Activated CD8-positive, alpha-beta T cell treated with anti-CD3 and anti-CD28 coated beads, Interleukin-2, amount 10 ng/mL, durations not matched to agents 7 days and 5 days (primary cell): ENCODE data around the gene PYGB. TPM values are rescaled to one million over a fixed set of nuclear protein-coding genes. Genes with fewer than 3 reads are reported as not detected.
"Not testable (repeated sequence)": the region's sequence is repeated elsewhere in the genome, so short reads cannot be mapped to it uniquely, and the experiment has no call there.

Experiments used
- ATAC-seq: fragments of 150-1000 bp; cut with Tn5 transposase; one replicate; pipeline ENCODE4 v1.10.0; 2021; ENCODE audit warnings: moderate library complexity
- CTCF ChIA-PET: fragments of 350-600 bp; sonication (Branson Sonifier 250); formaldehyde crosslinking; loops from one replicate; lab custom pipeline; 2021; ENCODE audit warnings: antibody characterized with exemption; lab: Charles Lee
- POLR2A ChIA-PET: fragments of 350-600 bp; sonication (Branson Sonifier 250); formaldehyde crosslinking; loops from one replicate; lab custom pipeline; 2021; ENCODE audit warnings: antibody characterized with exemption; lab: Charles Lee
- DNase-seq: peaks from one replicate; pipeline ENCODE4 v3.0.0-alpha.2; 2020
- H3K27ac Mint-ChIP-seq: one replicate; pipeline ENCODE4 v1.8.0; 2021; ENCODE audit warnings: mild to moderate bottlenecking, mixed read lengths
- H3K27me3 Mint-ChIP-seq: one replicate; pipeline ENCODE4 v1.8.0; 2021; ENCODE audit warnings: low read depth, mixed read lengths
- H3K36me3 Mint-ChIP-seq: one replicate; pipeline ENCODE4 v1.8.0; 2021; ENCODE audit warnings: low read depth, mixed read lengths
- H3K4me1 Mint-ChIP-seq: one replicate; pipeline ENCODE4 v1.8.0; 2021; ENCODE audit warnings: low read depth, mixed read lengths
- H3K4me3 Mint-ChIP-seq: one replicate; pipeline ENCODE4 v1.8.0; 2021; ENCODE audit warnings: mild to moderate bottlenecking, mixed read lengths
- H3K9me3 Mint-ChIP-seq: one replicate; pipeline ENCODE4 v1.8.0; 2022; ENCODE audit warnings: mixed read lengths; ENCODE audit not compliant: insufficient read depth
- total RNA-seq, 2 experiments: library from RNA; stranded (reverse); gene quantifications; one replicate each; pipeline ENCODE4 v1.2.3, GENCODE V29; 2021

The PYGB gene
- total RNA-seq, 2 experiments from 2014 or later: 33.9 TPM

DNA sequence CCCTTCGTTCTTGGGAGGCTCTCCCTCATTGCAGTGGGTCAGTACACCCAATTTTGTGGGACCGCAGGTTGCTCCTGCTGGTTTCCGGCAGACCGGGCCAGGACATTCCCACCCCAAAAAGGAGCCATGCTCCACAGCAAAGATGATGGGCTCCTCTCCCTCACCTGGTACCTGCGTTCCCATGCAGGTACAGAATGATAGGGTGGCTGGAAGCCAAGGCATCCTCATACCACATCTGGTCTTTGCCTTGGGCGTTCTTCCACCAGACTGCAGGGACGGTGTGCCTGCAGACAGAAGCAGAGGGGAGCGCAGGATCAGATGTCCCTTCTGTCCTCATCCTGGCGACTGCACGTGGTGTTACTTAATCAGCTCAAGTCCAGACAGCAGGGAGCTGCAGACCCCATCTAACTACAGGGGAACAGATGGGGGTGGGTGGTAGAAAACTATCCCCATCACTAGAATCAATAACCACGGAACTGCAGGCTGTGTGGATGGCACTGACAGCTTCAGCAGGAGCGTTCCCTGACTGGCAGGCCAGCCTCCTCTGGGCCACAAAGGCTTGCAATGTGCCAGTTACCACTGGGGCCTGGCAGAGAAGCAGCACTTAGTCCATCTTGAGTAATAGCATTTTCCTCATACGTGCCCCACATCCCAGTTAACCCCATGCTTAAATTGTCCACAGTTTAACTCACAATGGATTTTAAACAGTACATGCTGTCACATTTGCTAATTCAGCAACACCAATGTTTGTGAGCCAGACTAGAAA, 72.3 kb downstream of the PYGB start:
- H3K27me3 Mint-ChIP-seq: no peaks in the 10 kb centered on the region
- no peak for DNase-seq
- ChIA-PET POLR2A (no interaction called here), CTCF (interaction anchor here (1.2 to 1.8 kb wide), 2 partner anchors 79 kb away, joined by 3 to 9 read pairs; no protein-coding TSS in a partner anchor)
- ATAC-seq: no peak
- H3K4me3 Mint-ChIP-seq: no peak overlapping the region
- H3K9me3 Mint-ChIP-seq: no peaks in the 10 kb centered on the region
- H3K36me3 Mint-ChIP-seq: peaks cover 8% of the 10 kb centered on the region
- no peak overlapping the region for H3K27ac Mint-ChIP-seq
- H3K4me1 Mint-ChIP-seq: peaks cover 30% of the 10 kb centered on the region

GRCh38 chr20:25321262-25321831, 73.5 kb downstream of the PYGB start:
- peaks cover 23% of the 10 kb centered on the region for H3K4me1 Mint-ChIP-seq
- peak; percentile 40 for ATAC-seq
- POLR2A ChIA-PET: interaction anchor here (0.5 kb wide), 1 partner anchor 17 kb away, joined by 3 read pairs; no protein-coding TSS in a partner anchor
- peak; percentile 20 for DNase-seq
- H3K36me3 Mint-ChIP-seq: peaks cover 8% of the 10 kb centered on the region
- CTCF ChIA-PET: interaction anchor here (1.3 to 1.9 kb wide), 4 partner anchors 22 to 78 kb away, joined by 4 to 9 read pairs (median 5); no protein-coding TSS in a partner anchor
- H3K27ac Mint-ChIP-seq: peak overlapping the region; percentile 74
- H3K9me3 Mint-ChIP-seq: no peaks in the 10 kb centered on the region
- H3K27me3 Mint-ChIP-seq: no peaks in the 10 kb centered on the region
- H3K4me3 Mint-ChIP-seq: no peak overlapping the region

GRCh38 chr20:25321991-25322390, 74.1 kb downstream of the PYGB start:
- peaks cover 8% of the 10 kb centered on the region for H3K36me3 Mint-ChIP-seq
- H3K9me3 Mint-ChIP-seq: no peaks in the 10 kb centered on the region
- no peaks in the 10 kb centered on the region for H3K27me3 Mint-ChIP-seq
- peak; percentile 12 for DNase-seq
- ATAC-seq: no peak
- CTCF ChIA-PET: interaction anchor here (1.3 to 1.9 kb wide), 4 partner anchors 23 to 77 kb away, joined by 4 to 9 read pairs (median 5); no protein-coding TSS in a partner anchor
- peaks cover 23% of the 10 kb centered on the region for H3K4me1 Mint-ChIP-seq
- H3K27ac Mint-ChIP-seq: peak overlapping the region; percentile 74
- POLR2A ChIA-PET: interaction anchor here (0.5 kb wide), 1 partner anchor 16 kb away, joined by 3 read pairs; no protein-coding TSS in a partner anchor
- H3K4me3 Mint-ChIP-seq: no peak overlapping the region

DNA sequence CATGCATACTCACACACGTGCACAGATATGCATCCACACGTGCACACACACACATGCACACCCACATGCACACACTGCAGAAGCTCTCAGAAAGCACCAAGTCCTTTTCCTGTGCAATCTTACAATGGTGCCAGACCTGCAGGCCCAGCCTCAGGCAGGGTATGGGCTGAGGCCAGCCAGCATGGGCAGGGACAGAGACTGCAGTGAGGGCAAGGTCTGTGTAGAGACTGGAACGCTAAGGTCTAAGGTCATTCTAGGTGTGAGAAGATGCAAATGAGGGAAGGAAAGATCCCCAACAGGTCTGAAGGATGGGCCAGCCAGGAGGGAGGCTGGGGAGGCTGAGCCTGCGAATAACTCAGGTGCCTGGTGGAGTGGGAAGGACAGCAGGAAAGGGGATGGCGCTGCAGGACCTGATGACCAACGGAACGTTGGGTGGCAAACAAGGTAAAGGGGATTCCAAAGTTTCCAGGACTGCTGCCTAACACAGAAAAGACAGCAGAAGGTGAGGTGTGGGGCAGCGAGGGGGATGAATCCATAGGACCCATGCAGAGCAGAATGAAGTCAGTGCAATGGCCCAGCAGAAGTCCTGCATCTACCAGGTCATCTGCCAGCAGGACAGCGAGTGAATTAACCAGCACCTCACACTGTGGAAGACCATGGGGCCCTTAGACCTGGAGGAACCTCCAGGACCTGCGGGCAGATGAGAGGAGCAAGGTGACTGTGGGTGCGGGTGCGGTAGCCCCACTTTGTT, 75.8 kb downstream of the PYGB start:
- no peak overlapping the region for H3K4me3 Mint-ChIP-seq
- no peaks in the 10 kb centered on the region for H3K9me3 Mint-ChIP-seq
- CTCF ChIA-PET: no interaction called here
- no peak overlapping the region for H3K27ac Mint-ChIP-seq
- H3K36me3 Mint-ChIP-seq: peaks cover 9% of the 10 kb centered on the region
- peaks cover 21% of the 10 kb centered on the region for H3K4me1 Mint-ChIP-seq
- DNase-seq (peak; percentile 15), ATAC-seq (no peak)
- no peaks in the 10 kb centered on the region for H3K27me3 Mint-ChIP-seq
- POLR2A ChIA-PET: no interaction called here

GRCh38 chr20:25324412-25324811, 76.5 kb downstream of the PYGB start:
- Mint-ChIP-seq H3K36me3 (peaks cover 10% of the 10 kb centered on the region), H3K4me1 (peaks cover 22% of the 10 kb centered on the region), H3K4me3 (no peak overlapping the region), H3K27me3 (no peaks in the 10 kb centered on the region), H3K27ac (peak overlapping the region; percentile 14), H3K9me3 (no peaks in the 10 kb centered on the region)
- CTCF ChIA-PET: no interaction called here
- POLR2A ChIA-PET: no interaction called here
- DNase-seq (no peak), ATAC-seq (no peak)

DNA sequence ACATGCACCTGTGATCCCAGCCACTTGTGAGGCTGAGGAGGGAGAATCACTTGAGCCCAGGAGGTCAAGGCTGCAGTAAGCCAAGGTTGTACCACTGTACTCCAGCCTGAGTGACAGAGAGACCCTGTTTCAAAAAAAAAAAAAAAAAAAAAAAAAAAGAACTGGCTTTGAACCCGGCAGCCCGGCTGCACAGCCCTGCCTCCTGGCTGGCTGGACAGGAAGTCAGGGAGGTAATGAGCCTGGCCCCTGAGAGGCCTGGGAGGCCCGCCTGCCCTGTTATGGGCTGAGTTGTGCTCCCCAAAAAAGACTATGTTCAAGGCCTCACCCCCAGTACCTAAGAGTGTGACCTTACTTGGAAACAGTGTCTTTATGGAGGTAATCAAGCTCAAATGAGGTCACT, 77.2 kb downstream of the PYGB start:
- Mint-ChIP-seq H3K4me1 (peaks cover 29% of the 10 kb centered on the region), H3K36me3 (peaks cover 14% of the 10 kb centered on the region), H3K27ac (no peak overlapping the region), H3K27me3 (no peaks in the 10 kb centered on the region), H3K4me3 (no peak overlapping the region), H3K9me3 (no peaks in the 10 kb centered on the region)
- ChIA-PET CTCF (no interaction called here), POLR2A (no interaction called here)
- ATAC-seq: no peak
- no peak for DNase-seq

GRCh38 chr20:25325997-25326396, 78.1 kb downstream of the PYGB start:
- DNase-seq: no peak
- Mint-ChIP-seq H3K27ac (no peak overlapping the region), H3K9me3 (no peaks in the 10 kb centered on the region), H3K4me3 (no peak overlapping the region), H3K4me1 (peaks cover 32% of the 10 kb centered on the region), H3K36me3 (peaks cover 15% of the 10 kb centered on the region), H3K27me3 (no peaks in the 10 kb centered on the region)
- no peak for ATAC-seq
- ChIA-PET CTCF (no interaction called here), POLR2A (no interaction called here)

DNA sequence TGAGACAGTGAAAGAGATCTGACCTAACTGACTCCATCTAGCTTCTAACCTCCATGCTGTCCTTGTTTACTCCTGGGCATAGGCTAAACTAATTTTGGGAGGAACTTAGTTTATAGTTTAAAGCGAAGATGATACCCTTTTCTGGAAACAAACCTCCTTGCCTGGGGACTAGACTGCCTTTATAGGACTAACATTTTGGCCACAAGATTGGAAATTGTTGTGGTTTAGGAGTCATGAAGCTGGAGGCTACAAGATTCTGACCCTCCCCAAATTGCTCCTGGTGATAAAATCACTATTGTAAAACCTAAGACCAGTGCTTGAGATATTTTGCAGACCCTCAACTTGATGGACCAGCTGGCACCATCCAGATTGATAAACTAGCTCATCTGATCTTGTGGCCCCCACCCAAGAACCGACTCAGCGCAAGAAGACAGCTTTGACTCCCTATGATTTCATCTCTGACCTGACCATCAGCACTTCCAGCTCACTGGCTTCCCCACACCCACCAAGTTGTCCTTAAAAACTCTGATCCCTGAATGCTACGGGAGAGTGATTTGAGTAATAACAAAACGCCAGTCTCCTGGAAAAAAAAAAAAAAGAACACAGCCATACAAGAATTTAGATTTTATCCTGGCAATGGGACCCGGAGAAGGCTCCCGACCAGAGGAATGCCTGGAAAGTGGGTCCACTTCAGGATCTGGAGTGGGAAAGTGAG, 79.8 kb downstream of the PYGB start:
- DNase-seq: no peak
- ATAC-seq: no peak
- Mint-ChIP-seq H3K9me3 (no peaks in the 10 kb centered on the region), H3K4me3 (no peak overlapping the region), H3K4me1 (peaks cover 22% of the 10 kb centered on the region), H3K36me3 (peaks cover 13% of the 10 kb centered on the region), H3K27ac (no peak overlapping the region), H3K27me3 (no peaks in the 10 kb centered on the region)
- ChIA-PET CTCF (no interaction called here), POLR2A (interaction anchor here (0.6 kb wide), 1 partner anchor 104 kb away, joined by 3 read pairs; no protein-coding TSS in a partner anchor)

DNA sequence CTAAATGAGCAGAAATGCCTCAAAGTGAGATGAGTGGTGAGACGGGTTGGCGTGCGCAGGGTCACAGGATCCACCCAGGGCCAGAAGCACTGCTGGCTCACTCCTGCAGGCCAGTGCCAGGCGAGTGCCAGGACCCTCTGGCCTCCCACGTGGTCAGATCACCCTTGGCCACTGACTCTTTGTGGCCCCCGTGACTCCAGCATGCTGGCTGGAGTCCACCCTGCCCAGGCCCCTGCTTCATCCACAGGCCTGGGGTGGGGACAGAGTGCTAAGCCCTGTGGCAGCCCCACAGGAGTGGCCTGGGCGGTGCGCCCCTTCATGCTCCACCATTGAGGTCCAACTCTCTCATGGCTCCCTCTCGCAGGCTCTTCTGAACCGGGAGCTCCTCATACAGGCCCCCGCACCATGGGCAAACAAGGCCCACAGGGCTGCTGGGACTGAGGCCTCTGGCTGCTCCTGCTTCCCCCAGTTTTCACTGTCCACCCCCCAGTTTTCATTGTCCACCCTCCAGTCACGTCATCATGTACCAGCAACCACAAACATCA, 81.1 kb downstream of the PYGB start:
- Mint-ChIP-seq H3K36me3 (peaks cover 10% of the 10 kb centered on the region), H3K4me3 (no peak overlapping the region), H3K4me1 (peaks cover 13% of the 10 kb centered on the region), H3K9me3 (no peaks in the 10 kb centered on the region), H3K27ac (no peak overlapping the region), H3K27me3 (no peaks in the 10 kb centered on the region)
- ATAC-seq (no peak), DNase-seq (no peak)
- ChIA-PET POLR2A (no interaction called here), CTCF (no interaction called here)

DNA sequence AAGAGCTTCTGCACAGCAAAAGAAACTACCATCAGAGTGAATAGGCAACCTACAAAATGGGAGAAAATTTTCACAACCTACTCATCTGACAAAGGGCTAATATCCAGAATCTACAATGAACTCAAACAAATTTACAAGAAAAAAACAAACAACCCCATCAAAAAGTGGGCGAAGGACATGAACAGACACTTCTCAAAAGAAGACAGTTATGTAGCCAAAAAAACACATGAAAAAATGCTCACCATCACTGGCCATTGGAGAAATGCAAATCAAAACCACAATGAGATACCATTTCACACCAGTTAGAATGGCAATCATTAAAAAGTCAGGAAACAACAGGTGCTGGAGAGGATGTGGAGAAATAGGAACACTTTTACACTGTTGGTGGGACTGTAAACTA, 87.1 kb downstream of the PYGB start:
- H3K27ac Mint-ChIP-seq, ATAC-seq, CTCF ChIA-PET, POLR2A ChIA-PET, H3K4me1 Mint-ChIP-seq, H3K36me3 Mint-ChIP-seq, H3K4me3 Mint-ChIP-seq, H3K9me3 Mint-ChIP-seq, DNase-seq, H3K27me3 Mint-ChIP-seq: not testable (repeated sequence)
